Gastroesophageal sphincter (tissue), 4 donors: ENCODE results near the gene TOM1L2. TPM values are rescaled to one million over a fixed set of nuclear protein-coding genes. Genes with fewer than 3 reads are reported as not detected.

ENCODE experiments used
- ATAC-seq: fragments of 150-250 bp; one replicate; pipeline ENCODE4 v1.9.1; 2016; ENCODE audit warnings: mild to moderate bottlenecking, moderate library complexity
- H3K27ac ChIP-seq, 4 donors: fragments of 200-600 bp; sonication (generic) in 3 of 4; 1 replicate in 3 of 4; 2 replicates in 1 of 4; pipeline ENCODE4 v1.5.1; 2016 to 2019
- H3K27me3 ChIP-seq: fragments of 200-600 bp; sonication (generic); one replicate; pipeline ENCODE4 v1.5.1; 2019
- H3K36me3 ChIP-seq, 2 donors: fragments of 200-600 bp; sonication (generic); one replicate each; pipeline ENCODE4 v1.5.1; 2019; ENCODE audit warnings: control low read depth in 1 of 2
- H3K4me1 ChIP-seq, 3 donors: fragments of 200-600 bp; sonication (generic); 1 replicate in 2 of 3; 2 replicates in 1 of 3; pipeline ENCODE4 v1.5.1; 2016 to 2019; ENCODE audit warnings: control low read depth in 2 of 3
- H3K4me3 ChIP-seq, 2 donors: fragments of 200-600 bp; sonication (generic); one replicate each; pipeline ENCODE4 v1.5.1; 2019; ENCODE audit warnings: mild to moderate bottlenecking in 1 of 2, moderate library complexity in 1 of 2
- H3K9me3 ChIP-seq, 3 donors: fragments of 200-600 bp; sonication (generic); one replicate each; pipeline ENCODE4 v1.5.1; 2017 to 2019; ENCODE audit warnings: control low read depth in 2 of 3
- CTCF ChIP-seq, 4 experiments: fragments of 200-600 bp in 2 of 4; fragments of 450-650 bp in 2 of 4; sonication (generic) in 1 of 4; IDR thresholded peaks; one replicate each; pipeline ENCODE4 v1.5.1; 2017 to 2019; ENCODE audit warnings: antibody characterized with exemption in 4 of 4, mild to moderate bottlenecking in 2 of 4, moderate library complexity in 2 of 4
- EP300 ChIP-seq: sonication (generic); formaldehyde crosslinking; IDR thresholded peaks from one replicate; pipeline ENCODE4 v1.6.1; 2017; ENCODE audit warnings: antibody characterized with exemption, mild to moderate bottlenecking
- POLR2A ChIP-seq, 2 donors: fragments of 450-650 bp; IDR thresholded peaks; one replicate each; pipeline ENCODE4 v1.6.1; 2017; ENCODE audit warnings: antibody characterized with exemption in 2 of 2, mild to moderate bottlenecking in 2 of 2, moderate library complexity in 1 of 2
- POLR2AphosphoS5 ChIP-seq: sonication (generic); formaldehyde crosslinking; IDR thresholded peaks from one replicate; pipeline ENCODE4 v1.6.1; 2017; ENCODE audit warnings: antibody characterized with exemption
- WGBS, 2 donors: methylation state at CpG; one replicate each; pipeline ENCODE4 v1.1.5; 2018; ENCODE audit warnings: low coverage in 1 of 2; 5-methylcytosine and 5-hydroxymethylcytosine counted together
- total RNA-seq, 4 donors: library from RNA; depleted of rRNA; stranded (reverse); fragments of >200 nt; gene quantifications; one replicate each; pipeline ENCODE4 v1.1.0, GENCODE V29; 2016

TOM1L2 gene
- total RNA-seq, 4 donors from 2014 or later = 49.6 to 88.9 (median 74.8) TPM

- 67% methylated on average over 2 of the region's 2 CpGs; no CpG with 5 or more reads in 1 of the 2 donors for WGBS, 2 donors
- no peaks in the 10 kb centered on the region for H3K27me3 ChIP-seq
- no peaks in the 10 kb centered on the region for H3K9me3 ChIP-seq
- no peak for ATAC-seq
- no peak overlapping the region for H3K27ac ChIP-seq
- no peaks in the 10 kb centered on the region for H3K4me1 ChIP-seq
- H3K4me3 ChIP-seq = no peak overlapping the region
- TF ChIP-seq CTCF (IDR thresholded peaks at IDR 0.05) (no peak), POLR2A (IDR thresholded peaks at IDR 0.05) (no peak), POLR2AphosphoS5 (no peak)
- peaks cover 0 to 11% of the 10 kb centered on the region in 2 donors for H3K36me3 ChIP-seq
Observed at GRCh38 chr17:17993366-17993765, 21.2 kb upstream of the TOM1L2 start.

- H3K27me3 ChIP-seq = no peaks in the 10 kb centered on the region
- H3K4me3 ChIP-seq = no peak overlapping the region
- TF ChIP-seq CTCF (IDR thresholded peaks at IDR 0.05) (no peak), POLR2A (IDR thresholded peaks at IDR 0.05) (no peak), EP300 (no peak), POLR2AphosphoS5 (no peak)
- ATAC-seq = no peak
- H3K9me3 ChIP-seq = no peaks in the 10 kb centered on the region
- no peaks in the 10 kb centered on the region for H3K4me1 ChIP-seq
- WGBS, 2 donors = 66 to 100% methylated on average over 1 to 2 of the region's 2 CpGs
- no peak overlapping the region for H3K27ac ChIP-seq
- H3K36me3 ChIP-seq = peaks cover 0 to 19% of the 10 kb centered on the region in 2 donors
Observed at GRCh38 chr17:17990282-17990681, 18.1 kb upstream of the TOM1L2 start.

GRCh38 chr17:17989618-17990017 lies 17.4 kb upstream of the TOM1L2 start:
- no peak for ATAC-seq
- H3K4me1 ChIP-seq = no peaks in the 10 kb centered on the region
- no peak for TF ChIP-seq CTCF (IDR thresholded peaks at IDR 0.05)
- no peak for TF ChIP-seq POLR2A (IDR thresholded peaks at IDR 0.05)
- no peak for TF ChIP-seq EP300
- TF ChIP-seq POLR2AphosphoS5 = no peak
- H3K27ac ChIP-seq = no peak overlapping the region
- no peak overlapping the region for H3K4me3 ChIP-seq
- H3K9me3 ChIP-seq = no peaks in the 10 kb centered on the region
- peaks cover 0 to 25% of the 10 kb centered on the region in 2 donors for H3K36me3 ChIP-seq
- H3K27me3 ChIP-seq = no peaks in the 10 kb centered on the region
- WGBS, 2 donors = 88 to 94% methylated on average over 6 to 8 of the region's 10 CpGs

GRCh38 chr17:17989081-17989480 lies 16.9 kb upstream of the TOM1L2 start:
- Histone ChIP-seq H3K27ac (no peak overlapping the region), H3K9me3 (no peaks in the 10 kb centered on the region), H3K36me3 (peaks cover 0 to 25% of the 10 kb centered on the region in 2 donors), H3K27me3 (no peaks in the 10 kb centered on the region), H3K4me3 (no peak overlapping the region), H3K4me1 (no peaks in the 10 kb centered on the region)
- TF ChIP-seq CTCF (IDR thresholded peaks at IDR 0.05) = no peak
- TF ChIP-seq POLR2AphosphoS5 = no peak
- no peak for TF ChIP-seq EP300
- no peak for TF ChIP-seq POLR2A (IDR thresholded peaks at IDR 0.05)
- WGBS, 2 donors = 86% methylated on average over 1 to 9 of the region's 9 CpGs
- no peak for ATAC-seq

DNA sequence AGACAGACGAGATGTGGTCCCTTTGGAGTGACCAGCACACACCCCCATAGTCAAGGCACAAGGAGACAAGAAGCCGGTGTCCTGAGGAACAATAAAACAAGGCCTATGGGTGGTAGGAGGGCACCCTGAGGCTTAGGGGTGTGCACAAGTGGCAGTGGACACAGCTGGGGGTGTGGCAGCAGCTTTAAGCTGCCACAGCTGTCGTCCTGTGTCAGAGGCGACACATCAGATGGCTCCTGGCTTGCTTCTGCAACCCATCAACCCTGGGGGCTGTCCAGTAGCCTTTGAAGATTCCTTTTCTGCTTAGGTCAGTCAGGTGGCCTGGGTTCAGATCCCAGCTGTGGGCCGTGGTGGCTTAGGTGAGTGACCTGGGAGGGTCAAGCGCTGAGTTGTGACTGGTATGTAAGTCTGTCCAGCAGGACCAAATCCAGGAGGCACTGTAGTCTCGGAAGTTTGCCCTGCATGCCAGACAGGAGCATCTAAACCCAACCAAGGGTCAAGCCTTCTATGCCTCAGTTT lies 16.3 kb upstream of the TOM1L2 start:
- no peak overlapping the region for H3K4me3 ChIP-seq
- H3K27ac ChIP-seq = no peak overlapping the region
- H3K36me3 ChIP-seq = peaks cover 0 to 25% of the 10 kb centered on the region in 2 donors
- no peaks in the 10 kb centered on the region for H3K27me3 ChIP-seq
- TF ChIP-seq POLR2A (IDR thresholded peaks at IDR 0.05) (no peak), CTCF (IDR thresholded peaks at IDR 0.05) (no peak), EP300 (no peak), POLR2AphosphoS5 (no peak)
- no peaks in the 10 kb centered on the region for H3K4me1 ChIP-seq
- no peaks in the 10 kb centered on the region for H3K9me3 ChIP-seq
- ATAC-seq = no peak
- 83% methylated on average over 3 of the region's 7 CpGs; no CpG with 5 or more reads in 1 of the 2 donors for WGBS, 2 donors
